Uterus (tissue), 4 donors: ENCODE data around the gene BBS7. TPM values are rescaled to one million over a fixed set of nuclear protein-coding genes. Genes with fewer than 3 reads are reported as not detected.
A peak's percentile ranks its signal among the peaks of the same experiment; 100 is the strongest.

Source experiments
- DNase-seq, 2 donors: peaks; one replicate each; pipeline ENCODE4 v3.0.0-alpha.2; 2019 to 2020
- H3K27ac ChIP-seq, 2 donors: fragments of 200-600 bp; sonication (generic); 1 replicate in 1 of 2; 2 replicates in 1 of 2; pipeline ENCODE4 v1.5.1; 2016 to 2018
- H3K27me3 ChIP-seq, 2 donors: fragments of 200-600 bp; sonication (generic); one replicate each; pipeline ENCODE4 v1.5.1; 2018 to 2019; ENCODE audit warnings: control low read depth in 1 of 2
- H3K36me3 ChIP-seq, 2 donors: fragments of 200-600 bp; sonication (generic); one replicate each; pipeline ENCODE4 v1.5.1; 2019; ENCODE audit warnings: control low read depth in 1 of 2
- H3K4me1 ChIP-seq, 2 donors: fragments of 200-600 bp; sonication (generic); one replicate each; pipeline ENCODE4 v1.5.1; 2018 to 2019; ENCODE audit warnings: control low read depth in 1 of 2
- H3K4me3 ChIP-seq, 2 donors: fragments of 200-600 bp; sonication (generic); 1 replicate in 1 of 2; 2 replicates in 1 of 2; pipeline ENCODE4 v1.5.1; 2018 to 2019; ENCODE audit warnings: mild to moderate bottlenecking in 1 of 2
- H3K9me3 ChIP-seq, 2 donors: fragments of 200-600 bp; sonication (generic); one replicate each; pipeline ENCODE4 v1.5.1; 2019; ENCODE audit warnings: control low read depth in 1 of 2
- CTCF ChIP-seq, 4 experiments: fragments of 200-600 bp in 2 of 4; fragments of 450-650 bp in 2 of 4; sonication (generic) in 2 of 4; IDR thresholded peaks; one replicate each; pipeline ENCODE4 v1.5.1; 2016 to 2019; ENCODE audit warnings: antibody characterized with exemption in 4 of 4, mild to moderate bottlenecking in 2 of 4, moderate library complexity in 1 of 4
- POLR2A ChIP-seq, 2 donors: fragments of 450-650 bp; IDR thresholded peaks; one replicate each; pipeline ENCODE4 v1.6.1; 2016; ENCODE audit warnings: antibody characterized with exemption in 2 of 2, mild to moderate bottlenecking in 1 of 2, moderate library complexity in 1 of 2
- intact Hi-C: fragments of 100-400 bp; cut with DNase I; formaldehyde crosslinking; loops from one replicate; pipeline ENCODE4 v1.15.1; 2023; ENCODE audit warnings: low total_unique reads
- total RNA-seq, 4 donors: library from RNA; depleted of rRNA in 3 of 4; stranded (reverse); fragments of >200 nt in 3 of 4; gene quantifications; one replicate each; pipeline versions ENCODE4 v1.1.0 to v1.2.4, GENCODE V29; 2014 to 2023
- donor health status: DM: yes; HTN: yes; CAD: no.

The BBS7 gene
- total RNA-seq, 4 donors from 2014 or later: 10.3 to 55.8 (median 35.2) TPM

- DNase-seq: peak; percentile 95 to 98
- TF ChIP-seq CTCF (IDR thresholded peaks at IDR 0.05) (peak in 1 of 4 experiments; percentile 2), POLR2A (IDR thresholded peaks at IDR 0.05) (peak; percentile 21 to 23)
- Histone ChIP-seq H3K27me3 (no peaks in the 10 kb centered on the region), H3K4me1 (no peaks in the 10 kb centered on the region), H3K9me3 (no peaks in the 10 kb centered on the region), H3K36me3 (no peaks in the 10 kb centered on the region), H3K27ac (peak within 1 kb of the TSS; percentile 81 to 83), H3K4me3 (peak within 1 kb of the TSS; percentile 39 to 42)
- intact Hi-C loops: no loop called here
Measured at GRCh38 chr4:121823505-121824170, 46.6 kb downstream of the BBS7 start, which contains the start of gene CCNA2. Gene CCNA2, minus strand, starts transcription at chr4:121823883. Its CDS starts 255 bp downstream, at chr4:121823628.

GRCh38 chr4:121822796-121823504 lies 47.3 kb downstream of the BBS7 start:
- H3K27me3 ChIP-seq: no peaks in the 10 kb centered on the region
- no peak overlapping the region for H3K27ac ChIP-seq
- H3K4me3 ChIP-seq: peak overlapping the region; percentile 39 to 42
- H3K36me3 ChIP-seq: no peaks in the 10 kb centered on the region
- no peak for TF ChIP-seq POLR2A (IDR thresholded peaks at IDR 0.05)
- no peak for TF ChIP-seq CTCF (IDR thresholded peaks at IDR 0.05)
- intact Hi-C loops: no loop called here
- no peaks in the 10 kb centered on the region for H3K4me1 ChIP-seq
- H3K9me3 ChIP-seq: no peaks in the 10 kb centered on the region
- peak; percentile 22 to 26 for DNase-seq

- intact Hi-C loops: no loop called here
- H3K4me3 ChIP-seq: no peak overlapping the region
- no peaks in the 10 kb centered on the region for H3K9me3 ChIP-seq
- no peaks in the 10 kb centered on the region for H3K4me1 ChIP-seq
- H3K27ac ChIP-seq: no peak overlapping the region
- no peak for DNase-seq
- no peaks in the 10 kb centered on the region for H3K27me3 ChIP-seq
- no peak for TF ChIP-seq CTCF (IDR thresholded peaks at IDR 0.05)
- TF ChIP-seq POLR2A (IDR thresholded peaks at IDR 0.05): no peak
- no peaks in the 10 kb centered on the region for H3K36me3 ChIP-seq
Measured at GRCh38 chr4:121822047-121822446, 48.2 kb downstream of the BBS7 start.

- Histone ChIP-seq H3K4me3 (no peak overlapping the region), H3K9me3 (no peaks in the 10 kb centered on the region), H3K4me1 (no peaks in the 10 kb centered on the region), H3K36me3 (no peaks in the 10 kb centered on the region), H3K27ac (no peak overlapping the region), H3K27me3 (no peaks in the 10 kb centered on the region)
- DNase-seq: no peak
- intact Hi-C loops: no loop called here
- TF ChIP-seq POLR2A (IDR thresholded peaks at IDR 0.05): no peak
- no peak for TF ChIP-seq CTCF (IDR thresholded peaks at IDR 0.05)
Measured at GRCh38 chr4:121819216-121819965, 50.9 kb downstream of the BBS7 start.
